Measurements from ENCODE around the gene PHACTR1. TPM values are rescaled to one million over a fixed set of nuclear protein-coding genes. Genes with fewer than 3 reads are reported as not detected.

The PHACTR1 gene
- total and polyA plus RNA-seq, 9 of the 15 experiments (the other 6 are each of a cell fraction or from before 2014, with no cell fraction given) = 11.5 to 32.6 (median 22.0) TPM

- BruUV-seq (replicated peaks) = no TSS peak
- in situ Hi-C loops (cut with MboI) (loop anchor here (5.0 kb wide), 2 partner anchors 134 to 419 kb away; no protein-coding TSS in a partner anchor), intact Hi-C loops (cut with micrococcal nuclease) (loop anchor here (1.0 to 10.0 kb wide), 4 partner anchors 136 to 433 kb away; partner anchors contain the start of gene SIRT5)
- DNase-seq (ENCODE audit: extremely low read depth in 1 of 4, low spot score in 3 of 4) (peak; percentile 35 to 43 (median 42)), FAIRE-seq (peak; percentile 6), ATAC-seq (no peak)
- peaks cover 19 to 24% of the 10 kb centered on the region in 2 experiments for H3K4me1 ChIP-seq (replicated peaks in 1 of 2; ENCODE audit: control insufficient read depth in 2 of 2, insufficient read depth in 2 of 2, low read length in 2 of 2)
- CTCF ChIA-PET (ENCODE audit: low intra/inter-chr PET ratio) = interaction anchor here (0.7 to 3.0 kb wide), 7 partner anchors 24 to 420 kb away, joined by 3 to 21 read pairs (median 4); no protein-coding TSS in a partner anchor
- POLR2A ChIA-PET = interaction anchor here (0.6 kb wide), 2 partner anchors 420 to 890 kb away, joined by 4 read pairs; no protein-coding TSS in a partner anchor
- H3K27ac ChIP-seq (ENCODE audit: extremely low read depth, low read depth, low read length) = no peak overlapping the region
- peaks cover 20% of the 10 kb centered on the region for H3K79me2 ChIP-seq (ENCODE audit: control insufficient read depth, insufficient read depth, low read length)
- H3K4me2 ChIP-seq (ENCODE audit: insufficient read depth, low read length) = no peak overlapping the region
- H2AFZ ChIP-seq (ENCODE audit: low read depth, low read length) = no peak overlapping the region
- H3K36me3 ChIP-seq (ENCODE audit: control insufficient read depth, insufficient read depth, low read length) = no peaks in the 10 kb centered on the region
- H4K20me1 ChIP-seq (replicated peaks; ENCODE audit: control insufficient read depth, insufficient read depth, low read length) = no peaks in the 10 kb centered on the region
- H3K9ac ChIP-seq (ENCODE audit: insufficient read depth in 1 of 2, low read depth in 2 of 2, low read length in 2 of 2) = no peak overlapping the region
- H3K27me3 ChIP-seq (ENCODE audit: control insufficient read depth in 2 of 2, insufficient read depth in 2 of 2, low read length in 2 of 2) = no peaks in the 10 kb centered on the region; a peak in 1 of 5 replicates
- H3K4me3 ChIP-seq = no peak overlapping the region
- no peaks in the 10 kb centered on the region for H3K9me1 ChIP-seq (ENCODE audit: control insufficient read depth, insufficient read depth, low read length)
- WGBS (ENCODE audit: insufficient coverage, low coverage, missing lambda C conversion rate) = 40% methylated on average over 13 of the region's 13 CpGs
- H3K9me3 ChIP-seq (replicated peaks; ENCODE audit: control insufficient read depth, insufficient read depth, low read depth, low read length) = no peaks in the 10 kb centered on the region
- TF ChIP-seq BRD9 (IDR thresholded peaks at IDR 0.05; ENCODE audit: low read depth, partially characterized antibody) (peak; percentile 54), ZKSCAN8 (CRISPR knock-in tag; IDR thresholded peaks at IDR 0.05) (peak; percentile 26; the same call in 1 of the 2 replicates), GABPB2 (CRISPR knock-in tag; conservative IDR thresholded peaks at IDR 0.05) (no peak), ATF7 (IDR thresholded peaks at IDR 0.05) (0 out of 2 replicates have a peak, but pooled peaks have one; percentile 9), REST (IDR thresholded peaks at IDR 0.05; ENCODE audit: borderline replicate concordance) (peak; percentile 84), REST (CRISPR knock-in tag; IDR thresholded peaks at IDR 0.05; ENCODE audit: low read depth) (no peak), FOXA3 (CRISPR knock-in tag; conservative IDR thresholded peaks at IDR 0.05 in 1 of 2, IDR thresholded peaks at IDR 0.05 in 1 of 2) (0 out of 4 replicates have a peak, but pooled peaks of 1 of the 2 experiments have one; percentile 5), MTA1 (IDR thresholded peaks at IDR 0.05; ENCODE audit: borderline replicate concordance) (no peak), ATF3 (IDR thresholded peaks at IDR 0.05) (no peak), ATF3 (CRISPR knock-in tag; conservative IDR thresholded peaks at IDR 0.05) (0 out of 2 replicates have a peak, but pooled peaks have one; percentile 46), GABPB1 (CRISPR knock-in tag; IDR thresholded peaks at IDR 0.05) (no peak), FOXM1 (IDR thresholded peaks at IDR 0.05; ENCODE audit: low read depth) (peak; percentile 72), FOXM1 (CRISPR knock-in tag; IDR thresholded peaks at IDR 0.05; ENCODE audit: low read depth) (no peak)
Observed at GRCh38 chr6:13331516-13332348, 615.2 kb downstream of the PHACTR1 start.
